Panc1 (cell line): ENCODE data around the gene CYBA. TPM values are rescaled to one million over a fixed set of nuclear protein-coding genes. Genes with fewer than 3 reads are reported as not detected.

Source experiments
- ATAC-seq: fragments of 200-7000 bp; cut with Tn5 transposase; 2 replicates; pipeline ENCODE4 v1.9.1; 2020; ENCODE audit warnings: mild to moderate bottlenecking, moderate library complexity
- BruUV-seq: library from RNA; stranded (reverse); fragments of 400-500 nt; replicated peaks from 2 replicates; lab custom pipeline; 2021; lab: Mats Ljungman, UMichigan
- CTCF ChIA-PET: fragments of 300-600 bp; sonication (Branson Sonifier 250); formaldehyde crosslinking; loops from one replicate; lab custom pipeline; 2022; ENCODE audit warnings: antibody characterized with exemption; lab: Charles Lee
- POLR2A ChIA-PET: fragments of 300-600 bp; sonication (Branson Sonifier 250); formaldehyde crosslinking; loops from one replicate; lab custom pipeline; 2022; ENCODE audit warnings: antibody characterized with exemption; lab: Charles Lee
- DNase-seq: peaks from one replicate; pipeline ENCODE4 v3.0.0-alpha.2; 2010; ENCODE audit warnings: low read depth, low spot score
- H3K27ac ChIP-seq: 2 replicates; pipeline ENCODE4 v1.5.1; 2011; ENCODE audit warnings: mild to moderate bottlenecking, low read length, inconsistent platforms
- H3K27me3 ChIP-seq: fragments of 200-500 bp; sonication (Bioruptor generic); 2 replicates; pipeline ENCODE4 v1.6.0; 2014; ENCODE audit warnings: low read length, inconsistent platforms; ENCODE audit not compliant: control insufficient read depth, insufficient read depth
- H3K36me3 ChIP-seq: fragments of 200-500 bp; sonication (Bioruptor generic); 2 replicates; pipeline ENCODE4 v1.5.1; 2014; ENCODE audit warnings: inconsistent platforms, mild to moderate bottlenecking, low read length, moderate library complexity; ENCODE audit not compliant: control insufficient read depth, insufficient read depth
- H3K4me1 ChIP-seq: 2 replicates; pipeline ENCODE4 v1.5.1; 2011; ENCODE audit warnings: inconsistent platforms, mild to moderate bottlenecking, low read length, moderate library complexity; ENCODE audit not compliant: control insufficient read depth, insufficient read depth
- H3K4me3 ChIP-seq, 2 experiments: 2 replicates each; pipeline ENCODE4 v1.5.1; 2011 to 2012; ENCODE audit warnings: low read depth in 2 of 2, low read length in 2 of 2, mild to moderate bottlenecking in 2 of 2, inconsistent platforms in 1 of 2, moderate library complexity in 1 of 2
- H3K9me3 ChIP-seq: fragments of 200-500 bp; sonication (Bioruptor generic); 2 replicates; pipeline ENCODE4 v1.5.1; 2014; ENCODE audit warnings: low read depth, mild to moderate bottlenecking, inconsistent platforms, low read length, moderate library complexity; ENCODE audit not compliant: control insufficient read depth, insufficient read depth
- CTCF ChIP-seq: fragments of 450-650 bp; IDR thresholded peaks from 2 replicates; pipeline ENCODE4 v1.5.1; 2017; ENCODE audit warnings: mild to moderate bottlenecking
- POLR2AphosphoS5 ChIP-seq: IDR thresholded peaks from 2 replicates; pipeline ENCODE4 v1.6.1; 2012; ENCODE audit warnings: mild to moderate bottlenecking, low read depth, low read length, moderate library complexity
- REST ChIP-seq, 2 experiments: IDR thresholded peaks; 2 replicates each; pipeline ENCODE4 v1.6.1; 2011 to 2012; ENCODE audit warnings: low read depth in 2 of 2, control low read depth in 1 of 2, low read length in 1 of 2, mild to moderate bottlenecking in 1 of 2, moderate library complexity in 1 of 2; ENCODE audit not compliant: insufficient read depth in 1 of 2
- SIN3A ChIP-seq: IDR thresholded peaks from 2 replicates; pipeline ENCODE4 v1.6.1; 2012; ENCODE audit warnings: low read depth, mild to moderate bottlenecking, low read length, moderate library complexity, borderline replicate concordance; ENCODE audit not compliant: insufficient read depth
- TCF7L2 ChIP-seq: IDR thresholded peaks from 2 replicates; pipeline ENCODE4 v1.6.1; 2011; ENCODE audit warnings: mild to moderate bottlenecking, low read depth, low read length, inconsistent platforms
- in situ Hi-C: cut with HindIII; loops from 2 replicates; pipeline ENCODE4 v1.10.0; 2016; ENCODE audit warnings: low sequenced_read_pairs, low pct_unique_long_range_greater_than_20kb
- intact Hi-C: fragments of 100-400 bp; cut with micrococcal nuclease; formaldehyde crosslinking; loops from one replicate; pipeline ENCODE4 v1.10.0; 2022; ENCODE audit not compliant: unreplicated experiment
- total RNA-seq: library from RNA; stranded (reverse); gene quantifications from one replicate; pipeline ENCODE4 v1.2.1, GENCODE V29; 2021; ENCODE audit not compliant: unreplicated experiment

Gene CYBA
- total RNA-seq, 1 experiment from 2014 or later, result 233 TPM

GRCh38 chr16:88695753-88696152, 44.9 kb upstream of the CYBA start:
- no peak for TF ChIP-seq POLR2AphosphoS5
- no peak for TF ChIP-seq SIN3A
- no peak for TF ChIP-seq REST (IDR thresholded peaks at IDR 0.05; ENCODE audit: insufficient read depth in 1 of 2, low read depth in 2 of 2, low read length in 1 of 2)
- TF ChIP-seq TCF7L2, result no peak
- TF ChIP-seq CTCF, result no peak
- Histone ChIP-seq H3K4me3 (no peak overlapping the region), H3K36me3 (no peaks in the 10 kb centered on the region), H3K9me3 (no peaks in the 10 kb centered on the region), H3K27me3 (no peaks in the 10 kb centered on the region), H3K4me1 (no peaks in the 10 kb centered on the region), H3K27ac (no peak overlapping the region)
- CTCF ChIA-PET, result interaction anchor here (1.0 kb wide), 1 partner anchor 9 kb away, joined by 3 read pairs; no protein-coding TSS in a partner anchor
- DNase-seq (no peak), ATAC-seq (no peak)
- BruUV-seq, result no TSS peak
- POLR2A ChIA-PET, result no interaction called here
- in situ Hi-C loops, result no loop called here
- intact Hi-C loops, result no loop called here

GRCh38 chr16:88695218-88695617, 44.4 kb upstream of the CYBA start:
- no peak for ATAC-seq

More at GRCh38 chr16:88695218-88695617, 44.4 kb upstream of the CYBA start:
- Histone ChIP-seq H3K4me1 (no peaks in the 10 kb centered on the region), H3K9me3 (no peaks in the 10 kb centered on the region), H3K36me3 (no peaks in the 10 kb centered on the region), H3K4me3 (no peak overlapping the region), H3K27me3 (no peaks in the 10 kb centered on the region), H3K27ac (no peak overlapping the region)
- in situ Hi-C loops, result no loop called here
- no TSS peak for BruUV-seq
- intact Hi-C loops, result no loop called here
- ChIA-PET POLR2A (no interaction called here), CTCF (no interaction called here)
- no peak for TF ChIP-seq SIN3A
- TF ChIP-seq REST (IDR thresholded peaks at IDR 0.05; ENCODE audit: insufficient read depth in 1 of 2, low read depth in 2 of 2, low read length in 1 of 2), result no peak
- no peak for TF ChIP-seq CTCF
- no peak for TF ChIP-seq POLR2AphosphoS5
- no peak for TF ChIP-seq TCF7L2
- no peak for DNase-seq
